Mesenchymal stem cell (in vitro differentiated cells and primary cell): ENCODE measurements around the gene HSPA12A.

Experiments
- DNase-seq: peaks from one replicate; pipeline ENCODE4 v3.0.0-alpha.2; 2013
- H2AFZ ChIP-seq: one replicate; pipeline ENCODE4 v1.6.1; 2013; ENCODE audit warnings: low read depth, mild to moderate bottlenecking, control low read depth, inconsistent platforms, low read length, moderate library complexity
- H2AK5ac ChIP-seq: 2 replicates; pipeline ENCODE4 v1.6.1; 2013; ENCODE audit warnings: low read length, moderate library complexity, mild to moderate bottlenecking, inconsistent platforms; ENCODE audit not compliant: severe bottlenecking
- H2BK120ac ChIP-seq: one replicate; pipeline ENCODE4 v1.6.1; 2013; ENCODE audit warnings: low read depth, mild to moderate bottlenecking, inconsistent platforms, low read length, moderate library complexity
- H2BK12ac ChIP-seq, 2 experiments: one replicate each; pipeline ENCODE4 v1.6.1; 2013; ENCODE audit warnings: inconsistent platforms in 2 of 2, low read length in 2 of 2, mild to moderate bottlenecking in 2 of 2, moderate library complexity in 2 of 2, control low read depth in 1 of 2
- H2BK15ac ChIP-seq: one replicate; pipeline ENCODE4 v1.6.1; 2013; ENCODE audit warnings: mild to moderate bottlenecking, low read depth, inconsistent platforms; ENCODE audit not compliant: poor library complexity, severe bottlenecking
- H2BK5ac ChIP-seq: 2 replicates; pipeline ENCODE4 v1.6.1; 2013; ENCODE audit warnings: low read depth, mild to moderate bottlenecking, low read length, control low read depth, inconsistent platforms; ENCODE audit not compliant: poor library complexity, severe bottlenecking
- H3K14ac ChIP-seq, 2 experiments: one replicate each; pipeline ENCODE4 v1.6.1; 2013; ENCODE audit warnings: inconsistent platforms in 2 of 2, low read length in 2 of 2, control low read depth in 1 of 2, mild to moderate bottlenecking in 1 of 2, moderate library complexity in 1 of 2
- H3K18ac ChIP-seq, 2 experiments: one replicate each; pipeline ENCODE4 v1.6.1; 2013; ENCODE audit warnings: inconsistent platforms in 2 of 2, low read length in 2 of 2, control low read depth in 1 of 2, low read depth in 1 of 2, mild to moderate bottlenecking in 1 of 2
- H3K23ac ChIP-seq, 2 experiments: one replicate each; pipeline ENCODE4 v1.6.1; 2013; ENCODE audit warnings: inconsistent platforms in 2 of 2, low read length in 2 of 2, mild to moderate bottlenecking in 2 of 2, moderate library complexity in 2 of 2, control low read depth in 1 of 2
- H3K27ac ChIP-seq: 2 replicates; pipeline ENCODE4 v1.5.1; 2013; ENCODE audit warnings: mild to moderate bottlenecking, moderate library complexity, low read length, control low read depth, inconsistent platforms; ENCODE audit not compliant: poor library complexity, severe bottlenecking
- H3K27me3 ChIP-seq, 2 experiments: 2 replicates each; pipeline versions ENCODE4 v1.6.1 to v1.7.0; 2013; ENCODE audit warnings: low read length in 2 of 2, mild to moderate bottlenecking in 2 of 2, moderate library complexity in 2 of 2, control low read depth in 1 of 2, inconsistent platforms in 1 of 2; ENCODE audit not compliant: control insufficient read depth in 1 of 2, insufficient read depth in 1 of 2
- H3K36me3 ChIP-seq, 2 experiments: 2 replicates each; pipeline versions ENCODE4 v1.6.1 to v1.7.0; 2013; ENCODE audit warnings: low read length in 2 of 2, control low read depth in 1 of 2, inconsistent platforms in 1 of 2, low read depth in 1 of 2, mild to moderate bottlenecking in 1 of 2; ENCODE audit not compliant: insufficient read depth in 2 of 2, control insufficient read depth in 1 of 2
- H3K4ac ChIP-seq, 2 experiments: one replicate each; pipeline ENCODE4 v1.6.1; 2013; ENCODE audit warnings: inconsistent platforms in 2 of 2, low read length in 2 of 2, mild to moderate bottlenecking in 2 of 2, moderate library complexity in 2 of 2, control low read depth in 1 of 2, low read depth in 1 of 2
- H3K4me1 ChIP-seq: 2 replicates; pipeline ENCODE4 v1.6.1; 2013; ENCODE audit warnings: low read depth, low read length, control low read depth; ENCODE audit not compliant: control insufficient read depth, insufficient read depth
- H3K4me2 ChIP-seq: 2 replicates; pipeline ENCODE4 v1.6.1; 2013; ENCODE audit warnings: low read length, mild to moderate bottlenecking, inconsistent platforms; ENCODE audit not compliant: poor library complexity, severe bottlenecking
- H3K4me3 ChIP-seq, 2 experiments: 2 replicates each; pipeline versions ENCODE4 v1.5.1 to v1.7.0; 2013; ENCODE audit warnings: low read length in 2 of 2, mild to moderate bottlenecking in 2 of 2, control low read depth in 1 of 2, low read depth in 1 of 2; ENCODE audit not compliant: insufficient read depth in 1 of 2
- H3K79me1 ChIP-seq: replicated peaks from 2 replicates; pipeline ENCODE4 v1.6.1; 2013; ENCODE audit warnings: mild to moderate bottlenecking, control low read depth, low read length, inconsistent platforms; ENCODE audit not compliant: poor library complexity, severe bottlenecking
- H3K9ac ChIP-seq: 2 replicates; pipeline ENCODE4 v1.7.0; 2013; ENCODE audit warnings: mild to moderate bottlenecking, low read length, moderate library complexity
- H3K9me3 ChIP-seq: 2 replicates; pipeline ENCODE4 v1.7.0; 2013; ENCODE audit warnings: mild to moderate bottlenecking, low read length; ENCODE audit not compliant: control insufficient read depth
- H4K8ac ChIP-seq: one replicate; pipeline ENCODE4 v1.6.1; 2013; ENCODE audit warnings: inconsistent platforms, mild to moderate bottlenecking, low read length, moderate library complexity
- H4K91ac ChIP-seq: one replicate; pipeline ENCODE4 v1.6.1; 2013; ENCODE audit warnings: mild to moderate bottlenecking, low read length, inconsistent platforms
- WGBS: methylation state at CpG from one replicate; pipeline ENCODE4 v1.1.7; 2013; ENCODE audit warnings: mixed read lengths; 5-methylcytosine and 5-hydroxymethylcytosine counted together

Gene HSPA12A

DNA sequence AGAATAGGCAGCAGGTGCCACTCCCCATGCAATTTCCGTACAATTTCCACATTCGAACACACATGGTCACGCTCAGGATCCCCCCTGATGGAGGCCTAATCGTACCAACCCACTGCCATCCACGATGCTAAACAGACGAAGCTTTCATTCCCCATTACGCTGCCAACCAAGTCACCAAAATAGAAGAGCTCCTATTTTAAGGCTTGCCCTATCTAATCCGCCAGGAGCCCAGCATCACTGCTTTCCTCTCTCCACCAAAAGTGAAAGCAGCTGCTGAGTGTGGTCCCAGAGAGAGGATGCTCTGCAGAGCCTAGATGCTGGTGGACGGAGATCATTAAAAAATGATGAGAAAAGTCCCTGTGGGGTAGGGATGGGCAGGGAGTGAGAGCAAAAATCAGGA lies 43.3 kb downstream of the HSPA12A start:
- Histone ChIP-seq H3K27me3 (no peaks in the 10 kb centered on the region), H3K18ac (no peak overlapping the region), H2BK12ac (no peak overlapping the region), H3K4ac (no peak overlapping the region), H2AFZ (no peak overlapping the region), H3K4me1 (peaks cover 13% of the 10 kb centered on the region), H3K36me3 (peaks cover 35 to 68% of the 10 kb centered on the region in 2 experiments), H4K91ac (no peak overlapping the region), H3K4me3 (no peak overlapping the region), H3K4me2 (no peak overlapping the region), H3K9me3 (no peaks in the 10 kb centered on the region), H3K14ac (no peak overlapping the region), H3K9ac (no peak overlapping the region), H3K27ac (no peak overlapping the region), H2AK5ac (no peak overlapping the region), H3K23ac (no peak overlapping the region), H2BK120ac (no peak overlapping the region), H3K79me1 (peaks cover 54% of the 10 kb centered on the region), H2BK15ac (no peak overlapping the region), H2BK5ac (no peak overlapping the region), H4K8ac (no peak overlapping the region)
- no peak for DNase-seq
- WGBS: 94% methylated on average over 9 of the region's 9 CpGs

DNA sequence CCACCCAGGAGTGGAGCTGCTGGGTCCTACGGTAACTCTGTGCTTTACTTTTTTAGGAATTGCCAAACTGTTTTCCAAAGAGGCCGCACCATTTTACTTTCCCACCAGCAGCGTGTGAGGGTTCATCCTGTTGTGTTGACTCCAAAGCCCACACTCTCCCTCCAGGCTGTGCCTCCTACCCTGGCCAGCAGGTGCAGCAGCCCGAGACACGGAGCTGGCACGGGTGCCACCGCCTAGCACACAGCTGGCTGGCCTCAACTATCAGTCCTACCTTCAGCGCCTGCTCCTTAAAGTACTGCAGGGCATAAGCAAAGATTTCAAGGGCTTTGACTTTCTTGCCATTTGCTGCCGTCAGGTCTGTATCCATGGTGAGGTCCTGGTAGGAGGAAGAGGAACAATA lies 44.0 kb downstream of the HSPA12A start:
- Histone ChIP-seq H3K4me2 (no peak overlapping the region), H3K27me3 (no peaks in the 10 kb centered on the region), H2AK5ac (no peak overlapping the region), H3K9me3 (no peaks in the 10 kb centered on the region), H3K18ac (no peak overlapping the region), H3K14ac (no peak overlapping the region), H3K36me3 (peaks cover 37 to 65% of the 10 kb centered on the region in 2 experiments), H4K91ac (no peak overlapping the region), H2AFZ (no peak overlapping the region), H3K27ac (no peak overlapping the region), H4K8ac (no peak overlapping the region), H3K4me3 (no peak overlapping the region), H3K4me1 (peaks cover 15% of the 10 kb centered on the region), H2BK5ac (no peak overlapping the region), H2BK12ac (no peak overlapping the region), H3K4ac (no peak overlapping the region), H2BK120ac (no peak overlapping the region), H3K9ac (no peak overlapping the region), H3K79me1 (peaks cover 55% of the 10 kb centered on the region), H3K23ac (no peak overlapping the region), H2BK15ac (no peak overlapping the region)
- WGBS: 85% methylated on average over 9 of the region's 9 CpGs
- DNase-seq: no peak

DNA sequence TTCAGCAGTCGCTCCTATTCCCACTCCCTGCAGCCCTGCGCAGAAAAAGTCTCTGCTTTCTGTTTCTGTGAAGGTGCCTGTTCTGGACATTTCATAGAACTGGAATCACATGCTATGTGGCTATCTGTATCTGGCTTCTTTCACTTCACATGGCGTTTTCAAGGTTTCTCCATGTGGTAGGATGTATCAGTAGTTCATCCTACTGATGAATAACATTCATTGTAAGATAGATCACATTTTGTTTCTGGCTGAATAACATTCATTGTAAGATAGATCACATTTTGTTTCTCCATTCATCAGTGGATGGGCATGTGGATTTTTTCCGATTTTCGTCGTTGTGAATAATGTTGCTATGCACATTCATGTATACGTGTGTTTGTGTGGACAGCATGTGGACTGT lies 44.5 kb downstream of the HSPA12A start:
- Histone ChIP-seq H3K4me1 (peaks cover 15% of the 10 kb centered on the region), H2BK12ac (no peak overlapping the region), H3K14ac (no peak overlapping the region), H3K18ac (no peak overlapping the region), H3K9me3 (no peaks in the 10 kb centered on the region), H2AK5ac (no peak overlapping the region), H3K4me2 (no peak overlapping the region), H4K8ac (no peak overlapping the region), H3K9ac (no peak overlapping the region), H3K27ac (no peak overlapping the region), H4K91ac (no peak overlapping the region), H3K4me3 (no peak overlapping the region), H3K4ac (no peak overlapping the region), H2BK5ac (no peak overlapping the region), H2AFZ (no peak overlapping the region), H3K27me3 (no peaks in the 10 kb centered on the region), H3K23ac (no peak overlapping the region), H2BK15ac (no peak overlapping the region), H2BK120ac (no peak overlapping the region), H3K79me1 (peaks cover 50% of the 10 kb centered on the region), H3K36me3 (peaks cover 39 to 65% of the 10 kb centered on the region in 2 experiments)
- 85% methylated on average over 6 of the region's 7 CpGs for WGBS
- no peak for DNase-seq

DNA sequence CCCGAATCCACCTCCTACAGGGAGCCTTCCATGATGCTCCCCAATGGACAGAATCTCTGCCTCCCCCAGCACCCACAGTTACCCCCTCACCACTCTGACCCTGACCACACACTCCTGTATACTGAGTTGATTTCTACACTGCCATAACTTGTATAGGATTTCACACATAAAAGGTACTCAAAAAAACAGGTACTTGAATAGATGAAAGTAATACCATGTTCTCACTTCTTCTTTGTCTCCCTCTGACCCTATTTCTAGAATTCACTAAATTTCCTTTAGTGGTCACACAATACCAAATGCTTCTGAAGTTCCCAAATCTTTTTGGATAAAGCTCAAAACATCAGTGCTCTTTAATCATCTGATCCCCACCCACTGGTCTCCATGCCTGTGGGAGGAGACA lies 45.4 kb downstream of the HSPA12A start:
- no peak overlapping the region for H4K8ac ChIP-seq
- peaks cover 48 to 66% of the 10 kb centered on the region in 2 experiments for H3K36me3 ChIP-seq
- peaks cover 17% of the 10 kb centered on the region for H3K4me1 ChIP-seq
- H3K18ac ChIP-seq: no peak overlapping the region
- WGBS: 72% methylated on average over 1 of the region's 1 CpG
- no peak overlapping the region for H2BK12ac ChIP-seq
- H3K9me3 ChIP-seq: no peaks in the 10 kb centered on the region
- H3K4me2 ChIP-seq: no peak overlapping the region
- no peak overlapping the region for H2AK5ac ChIP-seq
- H3K79me1 ChIP-seq: peaks cover 47% of the 10 kb centered on the region
- no peak overlapping the region for H3K9ac ChIP-seq
- H3K27me3 ChIP-seq: no peaks in the 10 kb centered on the region
- no peak overlapping the region for H3K23ac ChIP-seq
- H2BK120ac ChIP-seq: no peak overlapping the region
- no peak for DNase-seq
- no peak overlapping the region for H3K4ac ChIP-seq
- no peak overlapping the region for H3K4me3 ChIP-seq
- no peak overlapping the region for H3K14ac ChIP-seq
- H4K91ac ChIP-seq: no peak overlapping the region
- H2BK5ac ChIP-seq: no peak overlapping the region
- no peak overlapping the region for H2BK15ac ChIP-seq
- no peak overlapping the region for H3K27ac ChIP-seq
- H2AFZ ChIP-seq: no peak overlapping the region
